HepG2 (cell line): Measurements from ENCODE around the gene IFI30. TPM values are rescaled to one million over a fixed set of nuclear protein-coding genes. Genes with fewer than 3 reads are reported as not detected.

Experiments
- HOXD1 ChIP-seq: sonication (generic); formaldehyde crosslinking; IDR thresholded peaks from 2 replicates; pipeline ENCODE4 v1.5.0; 2020; ENCODE audit warnings: missing genetic modification reagents
- polyA plus RNA-seq, 8 experiments: library from polyadenylated mRNA; depleted of rRNA in 3 of 8; stranded (reverse) in 7 of 8; unstranded in 1 of 8; fragments of >200 nt; fragmentation: Illumina TruSeq in 4 of 8; extraction: Trizol in 4 of 8; gene quantifications; 2 replicates each; pipeline versions ENCODE4 v1.2.1 to v1.2.3, GENCODE V29; 2011 to 2016; ENCODE audit warnings: low read depth in 4 of 8, missing spikeins in 1 of 8, mixed read lengths in 1 of 8; ENCODE audit not compliant: insufficient read depth in 1 of 8
- total RNA-seq, 5 experiments: library from RNA; depleted of rRNA; stranded (reverse); fragments of >200 nt; fragmentation: Illumina TruSeq; extraction: Trizol; gene quantifications; 2 replicates each; pipeline ENCODE4 v1.2.3, GENCODE V29; 2016; ENCODE audit warnings: low read depth in 1 of 5
- TF ChIP-seq, protein P1 (sequence below): sonication (generic); formaldehyde crosslinking; IDR thresholded peaks from 2 replicates; pipeline ENCODE4 v1.5.0; 2020; ENCODE audit warnings: mild to moderate bottlenecking, missing genetic modification reagents
- TF ChIP-seq, protein P2 (sequence below): sonication (generic); formaldehyde crosslinking; IDR thresholded peaks from 2 replicates; pipeline ENCODE4 v1.4.0; 2020; ENCODE audit warnings: low read depth, missing genetic modification reagents
- TF ChIP-seq, protein P3 (sequence below): sonication (generic); formaldehyde crosslinking; IDR thresholded peaks from 2 replicates; pipeline ENCODE4 v1.4.0; 2020; ENCODE audit warnings: mild to moderate bottlenecking, missing genetic modification reagents
- TF ChIP-seq, protein P4 (sequence below): sonication (generic); formaldehyde crosslinking; IDR thresholded peaks from 2 replicates; pipeline ENCODE4 v1.4.0; 2020; ENCODE audit warnings: mild to moderate bottlenecking, missing genetic modification reagents
- TF ChIP-seq, protein P5 (sequence below): sonication (generic); formaldehyde crosslinking; IDR thresholded peaks from 2 replicates; pipeline ENCODE4 v1.5.0; 2020; ENCODE audit warnings: mild to moderate bottlenecking, missing genetic modification reagents

The IFI30 gene
- total and polyA plus RNA-seq, 2 of the 13 experiments (the other 11 are each of a cell fraction or from before 2014, with no cell fraction given) = 25.0 to 79.4 TPM

DNA sequence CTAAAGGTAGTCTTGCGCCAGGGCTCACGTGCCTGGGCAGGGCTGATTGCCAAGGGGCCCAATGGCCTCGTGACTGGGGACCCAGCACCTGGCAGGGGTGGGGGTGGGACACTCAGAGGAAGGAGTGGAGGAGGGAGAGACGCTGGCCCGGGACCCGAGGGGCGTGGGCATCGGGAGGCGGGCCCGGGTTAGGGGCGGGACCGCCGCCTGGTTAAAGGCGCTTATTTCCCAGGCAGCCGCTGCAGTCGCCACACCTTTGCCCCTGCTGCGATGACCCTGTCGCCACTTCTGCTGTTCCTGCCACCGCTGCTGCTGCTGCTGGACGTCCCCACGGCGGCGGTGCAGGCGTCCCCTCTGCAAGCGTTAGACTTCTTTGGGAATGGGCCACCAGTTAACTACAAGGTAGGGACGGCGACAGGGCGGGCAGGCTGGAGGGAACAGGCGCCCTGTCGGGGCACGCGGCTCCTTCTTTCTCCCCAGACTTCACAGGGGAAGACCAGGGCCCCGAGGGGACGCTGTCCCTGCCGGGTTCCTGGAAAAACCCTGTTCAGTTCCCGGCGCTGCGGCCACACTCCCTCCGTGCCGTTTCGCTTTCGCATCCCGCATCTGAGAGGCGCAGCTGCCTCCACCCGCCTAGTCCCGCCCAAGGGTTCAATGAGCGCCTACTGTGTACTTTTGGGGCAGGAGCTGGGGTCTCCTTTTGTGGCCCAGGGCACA, at the start of gene IFI30 (continued):
- TF ChIP-seq, protein P1, sequence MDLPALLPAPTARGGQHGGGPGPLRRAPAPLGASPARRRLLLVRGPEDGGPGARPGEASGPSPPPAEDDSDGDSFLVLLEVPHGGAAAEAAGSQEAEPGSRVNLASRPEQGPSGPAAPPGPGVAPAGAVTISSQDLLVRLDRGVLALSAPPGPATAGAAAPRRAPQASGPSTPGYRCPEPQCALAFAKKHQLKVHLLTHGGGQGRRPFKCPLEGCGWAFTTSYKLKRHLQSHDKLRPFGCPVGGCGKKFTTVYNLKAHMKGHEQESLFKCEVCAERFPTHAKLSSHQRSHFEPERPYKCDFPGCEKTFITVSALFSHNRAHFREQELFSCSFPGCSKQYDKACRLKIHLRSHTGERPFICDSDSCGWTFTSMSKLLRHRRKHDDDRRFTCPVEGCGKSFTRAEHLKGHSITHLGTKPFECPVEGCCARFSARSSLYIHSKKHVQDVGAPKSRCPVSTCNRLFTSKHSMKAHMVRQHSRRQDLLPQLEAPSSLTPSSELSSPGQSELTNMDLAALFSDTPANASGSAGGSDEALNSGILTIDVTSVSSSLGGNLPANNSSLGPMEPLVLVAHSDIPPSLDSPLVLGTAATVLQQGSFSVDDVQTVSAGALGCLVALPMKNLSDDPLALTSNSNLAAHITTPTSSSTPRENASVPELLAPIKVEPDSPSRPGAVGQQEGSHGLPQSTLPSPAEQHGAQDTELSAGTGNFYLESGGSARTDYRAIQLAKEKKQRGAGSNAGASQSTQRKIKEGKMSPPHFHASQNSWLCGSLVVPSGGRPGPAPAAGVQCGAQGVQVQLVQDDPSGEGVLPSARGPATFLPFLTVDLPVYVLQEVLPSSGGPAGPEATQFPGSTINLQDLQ (CRISPR knock-in tag) = 0 out of 2 replicates have a peak, but pooled peaks have one; percentile 59
- TF ChIP-seq, protein P2, sequence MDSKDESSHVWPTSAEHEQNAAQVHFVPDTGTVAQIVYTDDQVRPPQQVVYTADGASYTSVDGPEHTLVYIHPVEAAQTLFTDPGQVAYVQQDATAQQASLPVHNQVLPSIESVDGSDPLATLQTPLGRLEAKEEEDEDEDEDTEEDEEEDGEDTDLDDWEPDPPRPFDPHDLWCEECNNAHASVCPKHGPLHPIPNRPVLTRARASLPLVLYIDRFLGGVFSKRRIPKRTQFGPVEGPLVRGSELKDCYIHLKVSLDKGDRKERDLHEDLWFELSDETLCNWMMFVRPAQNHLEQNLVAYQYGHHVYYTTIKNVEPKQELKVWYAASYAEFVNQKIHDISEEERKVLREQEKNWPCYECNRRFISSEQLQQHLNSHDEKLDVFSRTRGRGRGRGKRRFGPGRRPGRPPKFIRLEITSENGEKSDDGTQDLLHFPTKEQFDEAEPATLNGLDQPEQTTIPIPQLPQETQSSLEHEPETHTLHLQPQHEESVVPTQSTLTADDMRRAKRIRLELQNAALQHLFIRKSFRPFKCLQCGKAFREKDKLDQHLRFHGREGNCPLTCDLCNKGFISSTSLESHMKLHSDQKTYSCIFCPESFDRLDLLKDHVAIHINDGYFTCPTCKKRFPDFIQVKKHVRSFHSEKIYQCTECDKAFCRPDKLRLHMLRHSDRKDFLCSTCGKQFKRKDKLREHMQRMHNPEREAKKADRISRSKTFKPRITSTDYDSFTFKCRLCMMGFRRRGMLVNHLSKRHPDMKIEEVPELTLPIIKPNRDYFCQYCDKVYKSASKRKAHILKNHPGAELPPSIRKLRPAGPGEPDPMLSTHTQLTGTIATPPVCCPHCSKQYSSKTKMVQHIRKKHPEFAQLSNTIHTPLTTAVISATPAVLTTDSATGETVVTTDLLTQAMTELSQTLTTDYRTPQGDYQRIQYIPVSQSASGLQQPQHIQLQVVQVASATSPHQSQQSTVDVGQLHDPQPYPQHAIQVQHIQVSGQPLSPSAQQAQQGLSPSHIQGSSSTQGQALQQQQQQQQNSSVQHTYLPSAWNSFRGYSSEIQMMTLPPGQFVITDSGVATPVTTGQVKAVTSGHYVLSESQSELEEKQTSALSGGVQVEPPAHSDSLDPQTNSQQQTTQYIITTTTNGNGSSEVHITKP (CRISPR knock-in tag) = peak; percentile 69; the same call in 1 of the 2 replicates
- TF ChIP-seq, protein P3, sequence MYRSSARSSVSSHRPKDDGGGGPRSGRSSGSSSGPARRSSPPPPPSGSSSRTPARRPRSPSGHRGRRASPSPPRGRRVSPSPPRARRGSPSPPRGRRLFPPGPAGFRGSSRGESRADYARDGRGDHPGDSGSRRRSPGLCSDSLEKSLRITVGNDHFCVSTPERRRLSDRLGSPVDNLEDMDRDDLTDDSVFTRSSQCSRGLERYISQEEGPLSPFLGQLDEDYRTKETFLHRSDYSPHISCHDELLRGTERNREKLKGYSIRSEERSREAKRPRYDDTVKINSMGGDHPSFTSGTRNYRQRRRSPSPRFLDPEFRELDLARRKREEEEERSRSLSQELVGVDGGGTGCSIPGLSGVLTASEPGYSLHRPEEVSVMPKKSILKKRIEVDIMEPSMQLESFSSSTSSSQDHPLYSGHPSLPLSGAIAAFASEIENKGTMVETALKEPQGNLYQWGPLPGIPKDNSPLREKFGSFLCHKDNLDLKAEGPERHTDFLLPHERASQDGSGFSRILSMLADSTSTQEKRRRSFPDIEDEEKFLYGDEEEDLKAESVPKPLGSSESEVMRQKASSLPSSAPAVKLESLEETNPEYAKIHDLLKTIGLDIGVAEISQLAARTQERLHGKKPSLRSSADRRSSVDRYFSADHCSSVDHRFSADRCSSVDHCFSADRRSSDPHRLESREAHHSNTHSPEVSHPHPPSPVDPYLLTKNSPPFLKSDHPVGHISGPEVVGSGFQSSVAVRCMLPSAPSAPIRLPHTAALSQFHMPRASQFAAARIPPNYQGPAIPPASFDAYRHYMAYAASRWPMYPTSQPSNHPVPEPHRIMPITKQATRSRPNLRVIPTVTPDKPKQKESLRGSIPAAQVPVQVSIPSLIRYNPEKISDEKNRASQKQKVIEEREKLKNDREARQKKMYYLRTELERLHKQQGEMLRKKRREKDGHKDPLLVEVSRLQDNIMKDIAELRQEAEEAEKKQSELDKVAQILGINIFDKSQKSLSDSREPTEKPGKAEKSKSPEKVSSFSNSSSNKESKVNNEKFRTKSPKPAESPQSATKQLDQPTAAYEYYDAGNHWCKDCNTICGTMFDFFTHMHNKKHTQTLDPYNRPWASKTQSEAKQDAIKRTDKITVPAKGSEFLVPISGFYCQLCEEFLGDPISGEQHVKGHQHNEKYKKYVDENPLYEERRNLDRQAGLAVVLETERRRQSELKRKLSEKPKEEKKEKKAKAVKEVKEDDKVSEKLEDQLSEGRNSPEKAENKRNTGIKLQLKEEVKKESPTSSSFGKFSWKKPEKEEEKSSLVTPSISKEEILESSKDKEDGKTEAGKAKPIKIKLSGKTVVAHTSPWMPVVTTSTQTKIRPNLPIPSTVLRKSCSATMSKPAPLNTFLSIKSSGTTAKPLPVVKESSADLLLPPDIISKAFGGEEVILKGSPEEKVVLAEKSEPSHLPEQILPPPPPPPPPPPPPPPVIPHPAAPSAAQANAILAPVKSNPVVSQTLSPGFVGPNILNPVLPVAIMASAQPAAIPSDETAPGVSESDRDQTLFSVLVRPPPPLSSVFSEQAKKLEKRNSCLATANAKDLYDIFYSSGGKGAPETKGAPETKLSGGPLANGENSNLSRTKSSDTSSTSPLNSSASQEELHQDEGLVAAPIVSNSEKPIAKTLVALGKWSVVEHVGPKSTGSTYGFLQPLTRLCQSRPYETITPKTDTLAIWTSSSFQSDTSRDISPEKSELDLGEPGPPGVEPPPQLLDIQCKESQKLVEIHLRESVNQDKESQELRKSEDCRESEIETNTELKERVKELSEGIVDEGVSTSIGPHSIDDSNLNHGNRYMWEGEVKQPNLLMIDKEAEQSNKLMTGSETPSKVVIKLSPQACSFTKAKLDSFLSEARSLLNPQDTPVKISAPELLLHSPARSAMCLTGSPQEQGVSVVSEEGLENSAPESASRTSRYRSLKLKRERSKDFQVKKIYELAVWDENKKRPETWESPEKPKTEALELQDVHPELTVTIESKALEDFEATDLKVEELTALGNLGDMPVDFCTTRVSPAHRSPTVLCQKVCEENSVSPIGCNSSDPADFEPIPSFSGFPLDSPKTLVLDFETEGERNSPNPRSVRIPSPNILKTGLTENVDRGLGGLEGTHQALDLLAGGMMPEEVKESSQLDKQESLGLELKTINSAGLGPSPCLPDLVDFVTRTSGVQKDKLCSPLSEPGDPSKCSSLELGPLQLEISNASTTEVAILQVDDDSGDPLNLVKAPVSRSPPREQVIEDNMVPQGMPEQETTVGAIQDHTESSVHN = 0 out of 2 replicates have a peak, but pooled peaks have one; percentile 31
- peak; percentile 67 for TF ChIP-seq HOXD1 (CRISPR knock-in tag)
- TF ChIP-seq, protein P4, sequence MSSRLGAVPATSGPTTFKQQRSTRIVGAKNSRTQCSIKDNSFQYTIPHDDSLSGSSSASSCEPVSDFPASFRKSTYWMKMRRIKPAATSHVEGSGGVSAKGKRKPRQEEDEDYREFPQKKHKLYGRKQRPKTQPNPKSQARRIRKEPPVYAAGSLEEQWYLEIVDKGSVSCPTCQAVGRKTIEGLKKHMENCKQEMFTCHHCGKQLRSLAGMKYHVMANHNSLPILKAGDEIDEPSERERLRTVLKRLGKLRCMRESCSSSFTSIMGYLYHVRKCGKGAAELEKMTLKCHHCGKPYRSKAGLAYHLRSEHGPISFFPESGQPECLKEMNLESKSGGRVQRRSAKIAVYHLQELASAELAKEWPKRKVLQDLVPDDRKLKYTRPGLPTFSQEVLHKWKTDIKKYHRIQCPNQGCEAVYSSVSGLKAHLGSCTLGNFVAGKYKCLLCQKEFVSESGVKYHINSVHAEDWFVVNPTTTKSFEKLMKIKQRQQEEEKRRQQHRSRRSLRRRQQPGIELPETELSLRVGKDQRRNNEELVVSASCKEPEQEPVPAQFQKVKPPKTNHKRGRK (CRISPR knock-in tag) = no peak
- TF ChIP-seq, protein P5, sequence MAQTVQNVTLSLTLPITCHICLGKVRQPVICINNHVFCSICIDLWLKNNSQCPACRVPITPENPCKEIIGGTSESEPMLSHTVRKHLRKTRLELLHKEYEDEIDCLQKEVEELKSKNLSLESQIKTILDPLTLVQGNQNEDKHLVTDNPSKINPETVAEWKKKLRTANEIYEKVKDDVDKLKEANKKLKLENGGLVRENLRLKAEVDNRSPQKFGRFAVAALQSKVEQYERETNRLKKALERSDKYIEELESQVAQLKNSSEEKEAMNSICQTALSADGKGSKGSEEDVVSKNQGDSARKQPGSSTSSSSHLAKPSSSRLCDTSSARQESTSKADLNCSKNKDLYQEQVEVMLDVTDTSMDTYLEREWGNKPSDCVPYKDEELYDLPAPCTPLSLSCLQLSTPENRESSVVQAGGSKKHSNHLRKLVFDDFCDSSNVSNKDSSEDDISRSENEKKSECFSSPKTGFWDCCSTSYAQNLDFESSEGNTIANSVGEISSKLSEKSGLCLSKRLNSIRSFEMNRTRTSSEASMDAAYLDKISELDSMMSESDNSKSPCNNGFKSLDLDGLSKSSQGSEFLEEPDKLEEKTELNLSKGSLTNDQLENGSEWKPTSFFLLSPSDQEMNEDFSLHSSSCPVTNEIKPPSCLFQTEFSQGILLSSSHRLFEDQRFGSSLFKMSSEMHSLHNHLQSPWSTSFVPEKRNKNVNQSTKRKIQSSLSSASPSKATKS (CRISPR knock-in tag) = no peak
